GM18507 (cell line): ENCODE data around the gene PCDHGA9.
"Not testable (repeated sequence)": the region's sequence is repeated elsewhere in the genome, so short reads cannot be mapped to it uniquely, and the experiment has no call there.

ENCODE experiments used
- DNase-seq: peaks from one replicate; pipeline ENCODE4 v3.0.0; 2011; ENCODE audit warnings: low read depth; ENCODE audit not compliant: insufficient read length; ENCODE audit errors: extremely low spot score
- FAIRE-seq: peaks from 2 replicates; lab custom pipeline; 2011; peaks lifted over from hg19 to GRCh38; lab: Jason Lieb, UNC

PCDHGA9 gene

DNA sequence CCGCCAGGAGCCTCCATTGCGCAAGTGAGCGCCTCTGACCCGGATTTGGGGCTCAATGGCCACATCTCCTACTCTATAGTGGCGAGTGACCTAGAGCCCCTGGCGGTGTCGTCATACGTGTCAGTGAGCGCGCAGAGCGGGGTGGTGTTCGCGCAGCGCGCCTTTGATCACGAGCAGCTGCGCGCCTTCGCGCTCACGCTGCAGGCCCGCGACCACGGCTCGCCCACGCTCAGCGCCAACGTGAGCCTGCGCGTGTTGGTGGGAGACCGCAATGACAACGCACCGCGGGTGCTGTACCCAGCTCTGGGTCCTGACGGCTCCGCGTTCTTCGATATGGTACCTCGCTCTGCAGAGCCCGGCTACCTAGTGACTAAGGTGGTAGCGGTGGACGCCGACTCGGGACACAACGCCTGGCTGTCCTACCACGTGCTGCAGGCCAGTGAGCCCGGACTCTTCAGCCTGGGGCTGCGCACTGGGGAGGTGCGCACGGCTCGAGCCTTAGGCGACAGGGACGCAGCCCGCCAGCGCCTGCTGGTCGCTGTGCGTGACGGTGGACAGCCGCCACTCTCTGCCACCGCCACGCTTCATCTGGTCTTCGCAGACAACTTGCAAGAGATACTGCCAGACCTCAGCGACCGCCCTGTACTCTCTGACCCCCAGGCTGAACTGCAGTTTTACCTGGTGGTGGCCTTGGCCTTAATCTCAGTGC, 7.2 kb downstream of the PCDHGA9 start:
- DNase-seq (no peak), FAIRE-seq (no peak)

DNA sequence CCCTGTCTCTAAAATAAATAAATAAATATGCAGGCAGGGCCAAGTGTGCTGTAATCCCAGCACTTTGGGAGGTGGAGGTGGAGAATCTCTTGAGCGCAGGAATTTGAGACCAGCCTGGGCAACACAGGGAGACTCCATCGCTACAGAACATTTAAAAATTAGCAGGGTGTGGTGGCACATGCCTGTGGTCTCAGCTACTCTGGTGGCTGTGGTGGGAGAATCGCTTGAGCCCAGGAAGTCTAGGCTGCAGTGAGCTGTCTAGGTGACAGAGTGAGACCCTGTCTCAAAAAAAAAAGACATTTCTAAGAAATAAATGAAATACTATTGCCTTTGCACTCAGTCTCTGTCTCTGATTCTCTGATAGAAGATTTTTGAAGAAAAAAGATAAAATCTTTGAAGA, 9.0 kb downstream of the PCDHGA9 start:
- FAIRE-seq (no peak), DNase-seq (no peak)

DNA sequence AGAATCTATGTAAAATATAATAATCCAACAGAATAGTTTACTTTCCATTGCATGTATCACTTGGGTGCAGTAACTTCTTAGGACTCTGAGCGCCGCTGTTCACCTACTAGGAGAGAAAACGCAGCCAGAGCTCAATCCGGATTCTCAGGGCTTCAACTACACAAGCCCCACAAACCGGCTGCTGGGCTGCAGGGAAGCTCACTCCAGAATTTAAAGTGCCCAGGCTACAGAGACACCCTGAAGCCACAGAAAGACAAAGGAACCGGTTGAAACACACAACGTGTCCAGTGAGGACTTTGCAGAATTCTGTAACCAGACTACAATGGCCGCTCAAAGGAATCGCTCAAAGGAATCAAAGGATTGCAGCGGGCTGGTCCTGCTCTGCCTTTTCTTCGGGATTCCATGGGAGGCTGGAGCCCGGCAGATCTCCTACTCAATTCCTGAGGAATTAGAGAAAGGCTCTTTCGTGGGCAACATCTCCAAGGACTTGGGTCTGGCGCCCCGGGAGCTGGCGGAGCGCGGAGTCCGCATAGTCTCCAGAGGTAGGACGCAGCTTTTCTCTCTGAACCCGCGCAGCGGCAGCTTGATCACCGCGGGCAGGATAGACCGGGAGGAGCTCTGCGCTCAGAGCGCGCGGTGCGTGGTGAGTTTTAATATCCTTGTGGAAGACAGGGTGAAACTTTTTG, 10.4 kb downstream of the PCDHGA9 start, which contains the start of gene PCDHGA10:
PCDHGA10 (plus strand) TSS at position 134 of the 686 bp plus-strand sequence; CDS start at position 323, 189 bp downstream.
- peak; percentile 23 for DNase-seq
- FAIRE-seq, result no peak

DNA sequence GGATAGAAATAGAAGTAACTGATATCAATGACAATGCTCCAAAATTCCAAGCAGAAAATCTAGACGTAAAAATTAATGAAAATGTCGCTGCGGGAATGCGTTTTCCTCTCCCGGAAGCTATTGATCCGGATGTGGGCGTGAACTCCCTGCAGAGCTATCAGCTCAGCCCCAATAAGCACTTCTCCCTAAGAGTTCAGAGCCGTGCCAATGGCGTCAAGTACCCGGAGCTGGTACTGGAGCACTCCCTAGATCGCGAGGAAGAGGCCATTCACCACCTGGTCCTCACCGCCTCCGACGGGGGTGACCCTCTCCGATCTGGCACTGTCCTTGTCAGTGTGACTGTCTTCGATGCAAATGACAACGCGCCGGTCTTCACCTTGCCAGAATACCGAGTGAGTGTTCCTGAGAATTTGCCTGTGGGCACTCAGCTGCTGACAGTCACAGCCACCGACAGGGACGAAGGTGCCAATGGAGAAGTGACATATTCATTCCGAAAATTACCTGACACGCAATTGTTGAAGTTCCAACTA, 11.0 kb downstream of the PCDHGA9 start:
- FAIRE-seq, result no peak
- no peak for DNase-seq

DNA sequence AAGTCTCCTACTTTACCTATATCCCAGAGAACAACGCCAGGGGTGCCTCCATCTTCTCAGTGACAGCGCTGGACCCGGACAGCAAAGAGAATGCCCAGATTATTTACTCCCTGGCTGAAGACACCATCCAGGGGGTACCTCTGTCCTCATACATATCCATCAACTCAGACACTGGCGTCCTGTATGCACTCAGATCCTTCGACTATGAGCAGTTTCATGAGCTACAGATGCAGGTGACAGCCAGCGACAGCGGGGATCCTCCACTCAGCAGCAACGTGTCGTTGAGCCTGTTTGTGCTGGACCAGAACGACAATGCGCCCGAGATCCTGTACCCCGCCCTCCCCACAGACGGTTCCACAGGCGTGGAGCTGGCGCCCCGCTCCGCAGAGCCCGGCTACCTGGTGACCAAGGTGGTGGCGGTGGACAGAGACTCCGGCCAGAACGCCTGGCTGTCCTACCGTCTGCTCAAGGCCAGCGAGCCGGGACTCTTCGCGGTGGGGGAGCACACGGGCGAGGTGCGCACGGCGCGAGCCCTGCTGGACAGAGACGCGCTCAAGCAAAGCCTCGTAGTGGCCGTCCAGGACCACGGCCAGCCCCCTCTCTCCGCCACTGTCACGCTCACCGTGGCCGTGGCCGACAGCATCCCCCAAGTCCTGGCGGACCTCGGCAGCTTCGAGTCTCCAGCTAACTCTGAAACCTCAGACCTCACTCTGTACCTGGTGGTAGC, 12.1 kb downstream of the PCDHGA9 start:
- not testable (repeated sequence) for DNase-seq, FAIRE-seq

DNA sequence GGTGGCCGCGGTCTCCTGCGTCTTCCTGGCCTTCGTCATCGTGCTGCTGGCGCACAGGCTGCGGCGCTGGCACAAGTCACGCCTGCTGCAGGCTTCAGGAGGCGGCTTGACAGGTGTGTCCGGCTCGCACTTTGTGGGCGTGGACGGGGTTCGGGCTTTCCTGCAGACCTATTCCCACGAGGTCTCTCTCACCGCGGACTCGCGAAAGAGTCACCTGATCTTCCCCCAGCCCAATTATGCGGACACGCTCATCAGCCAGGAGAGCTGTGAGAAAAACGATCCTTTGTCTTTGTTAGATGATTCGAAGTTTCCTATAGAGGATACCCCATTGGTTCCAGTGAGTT, 12.7 kb downstream of the PCDHGA9 start:
- FAIRE-seq, DNase-seq: not testable (repeated sequence)

DNA sequence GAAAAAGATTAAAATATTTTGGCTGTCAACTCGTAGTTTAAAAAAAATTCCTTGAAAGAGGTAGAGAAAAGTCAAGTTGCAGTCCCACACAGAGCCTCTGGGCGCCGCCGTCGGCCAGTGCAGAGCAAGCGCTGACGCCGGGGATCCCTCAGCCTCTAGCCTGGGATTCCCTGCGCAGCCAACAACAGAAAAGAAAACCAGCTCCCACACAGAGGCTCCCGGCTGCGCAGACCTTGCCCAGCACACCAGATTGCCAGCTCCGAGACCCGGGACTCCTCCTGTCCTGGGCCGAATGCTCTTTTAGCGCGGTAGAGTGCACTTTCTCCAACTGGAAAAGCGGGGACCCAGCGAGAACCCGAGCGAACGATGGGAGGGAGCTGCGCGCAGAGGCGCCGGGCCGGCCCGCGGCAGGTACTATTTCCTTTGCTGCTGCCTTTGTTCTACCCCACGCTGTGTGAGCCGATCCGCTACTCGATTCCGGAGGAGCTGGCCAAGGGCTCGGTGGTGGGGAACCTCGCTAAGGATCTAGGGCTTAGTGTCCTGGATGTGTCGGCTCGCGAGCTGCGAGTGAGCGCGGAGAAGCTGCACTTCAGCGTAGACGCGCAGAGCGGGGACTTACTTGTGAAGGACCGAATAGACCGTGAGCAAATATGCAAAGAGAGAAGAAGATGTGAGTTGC, 15.1 kb downstream of the PCDHGA9 start, which contains the start of gene PCDHGB7:
PCDHGB7 (plus strand) TSS at position 184 of the 679 bp plus-strand sequence; CDS start at position 367, 183 bp downstream.
- not testable (repeated sequence) for DNase-seq
- peak; percentile 66 for FAIRE-seq

DNA sequence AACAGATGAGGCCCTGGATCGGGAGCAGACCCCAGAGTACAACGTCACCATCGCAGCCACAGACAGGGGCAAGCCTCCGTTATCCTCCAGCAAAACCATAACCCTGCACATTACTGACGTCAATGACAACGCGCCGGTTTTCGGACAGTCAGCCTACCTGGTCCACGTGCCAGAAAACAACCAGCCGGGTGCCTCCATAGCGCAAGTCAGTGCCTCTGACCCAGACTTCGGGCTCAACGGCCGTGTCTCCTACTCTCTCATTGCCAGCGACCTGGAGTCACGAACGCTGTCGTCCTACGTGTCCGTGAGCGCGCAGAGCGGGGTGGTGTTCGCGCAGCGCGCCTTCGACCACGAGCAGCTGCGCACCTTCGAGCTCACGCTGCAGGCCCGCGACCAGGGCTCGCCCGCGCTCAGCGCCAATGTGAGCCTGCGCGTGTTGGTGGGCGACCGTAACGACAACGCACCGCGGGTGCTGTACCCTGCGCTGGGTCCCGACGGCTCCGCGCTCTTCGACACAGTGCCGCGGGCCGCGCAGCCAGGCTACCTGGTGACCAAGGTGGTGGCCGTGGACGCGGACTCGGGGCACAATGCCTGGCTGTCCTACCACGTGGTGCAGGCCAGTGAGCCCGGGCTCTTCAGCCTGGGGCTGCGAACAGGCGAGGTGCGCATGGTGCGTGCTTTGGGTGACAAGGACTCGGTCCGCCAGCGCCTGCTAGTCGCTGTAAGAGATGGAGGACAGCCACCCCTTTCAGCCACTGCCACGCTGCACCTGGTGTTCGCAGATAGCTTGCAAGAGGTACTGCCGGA, 16.7 kb downstream of the PCDHGA9 start:
- DNase-seq (no peak), FAIRE-seq (no peak)

DNA sequence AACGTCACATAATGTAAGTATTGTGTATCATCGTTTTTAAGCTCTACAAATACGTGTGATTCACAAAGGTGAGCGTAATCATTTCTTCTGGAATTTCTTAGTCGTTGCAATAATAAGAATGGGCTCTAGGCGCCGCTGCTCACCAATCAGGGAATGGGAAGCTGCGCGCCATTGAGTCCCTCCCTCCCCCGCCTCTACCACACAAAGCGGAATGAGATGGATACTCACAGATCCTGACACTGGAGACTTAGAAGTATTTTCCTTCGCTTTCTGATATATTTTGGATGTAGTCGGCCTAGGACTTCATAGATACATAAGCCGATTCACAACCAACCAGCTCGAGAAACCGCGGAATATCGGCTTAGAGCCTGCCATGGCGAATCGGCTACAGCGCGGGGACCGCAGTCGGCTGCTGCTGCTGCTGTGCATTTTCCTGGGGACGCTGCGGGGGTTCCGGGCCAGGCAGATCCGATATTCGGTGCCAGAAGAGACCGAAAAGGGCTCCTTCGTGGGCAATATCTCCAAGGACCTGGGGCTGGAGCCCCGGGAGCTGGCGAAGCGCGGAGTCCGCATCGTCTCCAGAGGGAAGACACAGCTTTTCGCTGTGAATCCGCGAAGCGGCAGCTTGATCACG, 18.4 kb downstream of the PCDHGA9 start, which contains the start of gene PCDHGA11:
PCDHGA11 (plus strand) TSS at position 197 of the 634 bp plus-strand sequence; CDS start at position 374, 177 bp downstream.
- FAIRE-seq (no peak), DNase-seq (no peak)

DNA sequence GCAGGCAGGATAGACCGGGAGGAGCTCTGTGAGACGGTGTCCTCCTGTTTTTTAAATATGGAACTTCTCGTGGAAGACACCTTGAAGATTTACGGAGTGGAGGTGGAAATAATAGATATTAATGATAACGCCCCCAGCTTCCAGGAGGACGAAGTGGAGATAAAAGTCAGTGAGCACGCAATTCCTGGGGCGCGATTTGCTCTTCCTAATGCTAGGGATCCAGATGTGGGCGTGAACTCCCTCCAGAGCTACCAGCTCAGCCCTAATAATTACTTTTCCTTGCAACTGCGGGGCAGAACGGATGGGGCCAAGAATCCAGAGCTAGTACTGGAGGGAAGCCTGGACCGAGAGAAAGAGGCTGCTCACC, 18.9 kb downstream of the PCDHGA9 start:
- FAIRE-seq, result no peak
- DNase-seq, result no peak

DNA sequence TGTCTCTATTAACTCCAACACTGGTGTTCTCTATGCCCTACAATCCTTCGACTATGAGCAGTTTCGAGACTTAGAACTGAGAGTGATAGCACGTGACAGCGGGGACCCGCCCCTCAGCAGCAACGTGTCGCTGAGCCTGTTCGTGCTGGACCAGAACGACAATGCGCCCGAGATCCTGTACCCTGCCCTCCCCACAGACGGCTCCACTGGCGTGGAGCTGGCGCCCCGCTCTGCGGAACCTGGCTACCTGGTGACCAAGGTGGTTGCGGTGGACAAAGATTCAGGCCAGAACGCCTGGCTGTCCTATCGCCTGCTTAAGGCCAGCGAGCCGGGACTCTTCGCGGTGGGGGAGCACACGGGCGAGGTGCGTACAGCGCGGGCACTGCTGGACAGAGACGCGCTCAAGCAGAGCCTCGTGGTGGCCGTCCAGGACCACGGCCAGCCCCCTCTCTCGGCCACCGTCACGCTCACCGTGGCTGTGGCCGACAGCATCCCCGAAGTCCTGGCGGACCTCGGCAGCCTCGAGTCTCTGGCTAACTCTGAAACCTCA, 20.2 kb downstream of the PCDHGA9 start:
- FAIRE-seq (no peak), DNase-seq (no peak)

DNA sequence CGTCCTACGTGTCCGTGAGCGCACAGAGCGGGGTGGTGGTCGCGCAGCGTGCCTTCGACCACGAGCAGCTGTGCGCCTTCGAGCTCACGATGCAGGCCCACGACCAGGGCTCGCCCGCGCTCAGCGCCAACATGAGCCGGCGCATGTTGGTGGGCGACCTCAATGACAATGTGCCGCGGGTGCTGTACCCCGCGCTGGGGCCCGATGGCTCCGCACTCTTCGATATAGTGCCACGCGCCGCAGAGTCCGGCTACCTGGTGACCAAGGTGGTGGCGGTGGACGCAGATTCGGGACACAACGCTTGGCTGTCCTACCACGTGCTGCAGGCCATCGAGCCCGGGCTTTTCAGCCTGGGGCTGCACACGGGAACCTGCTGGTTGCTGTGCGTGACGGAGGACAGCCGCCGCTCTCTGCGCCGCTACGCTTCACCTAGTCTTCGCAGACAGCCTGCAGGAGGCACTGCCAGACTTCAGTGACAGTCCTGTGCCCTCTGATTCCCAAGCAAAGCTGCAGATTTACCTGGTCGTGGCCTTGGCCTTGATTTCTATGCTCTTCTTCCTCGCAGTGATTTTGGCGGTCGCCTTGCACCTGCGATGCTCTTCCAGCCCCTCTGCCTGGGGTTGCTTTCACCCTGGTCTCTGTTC, 25.3 kb downstream of the PCDHGA9 start:
- no peak for FAIRE-seq
- no peak for DNase-seq

DNA sequence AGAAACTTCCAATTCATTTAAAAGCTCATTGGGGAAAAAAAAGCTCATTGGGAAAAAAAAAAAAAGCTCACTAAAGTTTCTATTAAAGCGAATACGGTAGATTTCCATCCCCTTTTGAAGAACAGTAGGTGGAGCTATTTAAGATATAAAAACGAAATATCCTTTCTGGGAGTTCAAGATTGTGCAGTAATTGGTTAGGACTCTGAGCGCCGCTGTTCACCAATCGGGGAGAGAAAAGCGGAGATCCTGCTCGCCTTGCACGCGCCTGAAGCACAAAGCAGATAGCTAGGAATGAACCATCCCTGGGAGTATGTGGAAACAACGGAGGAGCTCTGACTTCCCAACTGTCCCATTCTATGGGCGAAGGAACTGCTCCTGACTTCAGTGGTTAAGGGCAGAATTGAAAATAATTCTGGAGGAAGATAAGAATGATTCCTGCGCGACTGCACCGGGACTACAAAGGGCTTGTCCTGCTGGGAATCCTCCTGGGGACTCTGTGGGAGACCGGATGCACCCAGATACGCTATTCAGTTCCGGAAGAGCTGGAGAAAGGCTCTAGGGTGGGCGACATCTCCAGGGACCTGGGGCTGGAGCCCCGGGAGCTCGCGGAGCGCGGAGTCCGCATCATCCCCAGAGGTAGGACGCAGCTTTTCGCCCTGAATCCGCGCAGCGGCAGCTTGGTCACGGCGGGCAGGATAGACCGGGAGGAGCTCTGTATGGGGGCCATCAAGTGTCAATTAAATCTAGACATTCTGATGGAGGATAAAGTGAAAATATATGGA, 27.9 kb downstream of the PCDHGA9 start, which contains the start of gene PCDHGA12:
PCDHGA12 (plus strand) TSS at position 176 of the 782 bp plus-strand sequence; CDS start at position 429, 253 bp downstream.
- FAIRE-seq (peak; percentile 89), DNase-seq (peak; percentile 69)

DNA sequence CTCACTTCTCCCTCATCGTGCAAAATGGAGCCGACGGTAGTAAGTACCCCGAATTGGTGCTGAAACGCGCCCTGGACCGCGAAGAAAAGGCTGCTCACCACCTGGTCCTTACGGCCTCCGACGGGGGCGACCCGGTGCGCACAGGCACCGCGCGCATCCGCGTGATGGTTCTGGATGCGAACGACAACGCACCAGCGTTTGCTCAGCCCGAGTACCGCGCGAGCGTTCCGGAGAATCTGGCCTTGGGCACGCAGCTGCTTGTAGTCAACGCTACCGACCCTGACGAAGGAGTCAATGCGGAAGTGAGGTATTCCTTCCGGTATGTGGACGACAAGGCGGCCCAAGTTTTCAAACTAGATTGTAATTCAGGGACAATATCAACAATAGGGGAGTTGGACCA, 28.7 kb downstream of the PCDHGA9 start:
- DNase-seq, result no peak
- peak; percentile 69 for FAIRE-seq

DNA sequence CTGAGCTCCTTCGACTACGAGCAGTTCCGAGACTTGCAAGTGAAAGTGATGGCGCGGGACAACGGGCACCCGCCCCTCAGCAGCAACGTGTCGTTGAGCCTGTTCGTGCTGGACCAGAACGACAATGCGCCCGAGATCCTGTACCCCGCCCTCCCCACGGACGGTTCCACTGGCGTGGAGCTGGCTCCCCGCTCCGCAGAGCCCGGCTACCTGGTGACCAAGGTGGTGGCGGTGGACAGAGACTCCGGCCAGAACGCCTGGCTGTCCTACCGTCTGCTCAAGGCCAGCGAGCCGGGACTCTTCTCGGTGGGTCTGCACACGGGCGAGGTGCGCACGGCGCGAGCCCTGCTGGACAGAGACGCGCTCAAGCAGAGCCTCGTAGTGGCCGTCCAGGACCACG, 29.7 kb downstream of the PCDHGA9 start:
- not testable (repeated sequence) for DNase-seq, FAIRE-seq

DNA sequence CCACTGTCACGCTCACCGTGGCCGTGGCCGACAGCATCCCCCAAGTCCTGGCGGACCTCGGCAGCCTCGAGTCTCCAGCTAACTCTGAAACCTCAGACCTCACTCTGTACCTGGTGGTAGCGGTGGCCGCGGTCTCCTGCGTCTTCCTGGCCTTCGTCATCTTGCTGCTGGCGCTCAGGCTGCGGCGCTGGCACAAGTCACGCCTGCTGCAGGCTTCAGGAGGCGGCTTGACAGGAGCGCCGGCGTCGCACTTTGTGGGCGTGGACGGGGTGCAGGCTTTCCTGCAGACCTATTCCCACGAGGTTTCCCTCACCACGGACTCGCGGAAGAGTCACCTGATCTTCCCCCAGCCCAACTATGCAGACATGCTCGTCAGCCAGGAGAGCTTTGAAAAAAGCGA, 30.1 kb downstream of the PCDHGA9 start:
- FAIRE-seq, DNase-seq: not testable (repeated sequence)

DNA sequence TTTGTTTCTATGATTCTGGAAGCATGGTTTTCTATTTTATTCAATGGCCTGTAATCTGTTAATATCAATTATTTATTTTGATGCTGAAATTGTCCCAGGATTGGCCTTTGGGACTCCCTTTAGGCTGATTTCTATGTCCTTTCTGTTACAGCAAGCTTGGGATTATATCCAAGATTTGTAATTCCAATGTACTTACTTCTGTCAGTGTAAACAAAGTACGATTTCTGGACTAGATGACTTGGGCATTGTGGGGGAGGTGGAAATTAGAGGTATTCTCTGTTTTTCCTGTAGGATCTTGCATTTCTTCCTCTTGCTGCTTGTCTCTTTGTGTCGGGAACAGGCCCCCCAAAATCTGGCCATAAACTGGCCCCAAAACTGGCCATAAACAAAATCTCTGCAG, 31.4 kb downstream of the PCDHGA9 start:
- FAIRE-seq (no peak), DNase-seq (no peak)
